Transverse colon (tissue), 4 donors: Measurements from ENCODE around the gene MPP1.

ENCODE experiments used
- POLR2A ChIP-seq: fragments of 450-650 bp; IDR thresholded peaks from one replicate; pipeline ENCODE4 v1.6.1; 2016; ENCODE audit warnings: antibody characterized with exemption, mild to moderate bottlenecking, moderate library complexity
- POLR2AphosphoS5 ChIP-seq, 3 donors: sonication (generic); formaldehyde crosslinking; IDR thresholded peaks; one replicate each; pipeline ENCODE4 v1.6.1; 2016; ENCODE audit warnings: antibody characterized with exemption in 3 of 3
- TF ChIP-seq, protein P1 (sequence below), 5 experiments: fragments of 200-600 bp in 3 of 5; fragments of 450-650 bp in 2 of 5; sonication (generic) in 3 of 5; IDR thresholded peaks; 1 replicate in 2 of 5; 2 replicates in 3 of 5; pipeline ENCODE4 v1.5.1; 2016 to 2017; ENCODE audit warnings: antibody characterized with exemption in 5 of 5, inconsistent platforms in 3 of 5, mild to moderate bottlenecking in 2 of 5, moderate library complexity in 1 of 5

DNA sequence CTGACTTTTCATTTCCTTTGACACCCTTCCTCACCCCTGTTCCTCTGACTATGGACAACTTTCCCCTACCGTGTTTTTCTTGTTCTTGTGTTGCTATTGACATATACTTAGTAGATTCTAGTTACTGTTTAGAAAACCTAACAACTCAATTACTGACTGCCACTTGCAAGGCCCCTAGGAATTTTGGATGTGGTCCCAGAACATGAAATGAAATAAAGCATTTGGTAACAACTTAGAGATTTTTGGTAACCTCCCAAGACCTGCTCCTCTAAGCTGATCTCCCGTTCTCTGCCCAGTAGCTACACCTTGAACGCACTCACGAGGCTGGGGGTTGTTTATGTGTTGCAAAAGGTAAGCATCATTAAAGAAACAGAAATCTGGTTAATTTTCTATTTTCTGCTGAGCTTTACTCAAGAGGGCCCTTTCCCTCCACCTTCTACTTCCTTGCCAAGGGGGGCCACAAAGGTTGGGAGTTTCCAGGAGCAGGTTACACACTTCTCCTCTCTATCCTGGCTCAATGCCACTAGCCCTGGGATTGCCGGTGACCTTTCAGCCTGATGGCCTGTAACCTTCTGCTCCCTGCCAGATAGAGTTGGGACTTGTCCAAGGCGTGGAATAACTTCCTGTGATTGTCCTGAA, 74.9 kb downstream of the MPP1 start:
- TF ChIP-seq, protein P1, sequence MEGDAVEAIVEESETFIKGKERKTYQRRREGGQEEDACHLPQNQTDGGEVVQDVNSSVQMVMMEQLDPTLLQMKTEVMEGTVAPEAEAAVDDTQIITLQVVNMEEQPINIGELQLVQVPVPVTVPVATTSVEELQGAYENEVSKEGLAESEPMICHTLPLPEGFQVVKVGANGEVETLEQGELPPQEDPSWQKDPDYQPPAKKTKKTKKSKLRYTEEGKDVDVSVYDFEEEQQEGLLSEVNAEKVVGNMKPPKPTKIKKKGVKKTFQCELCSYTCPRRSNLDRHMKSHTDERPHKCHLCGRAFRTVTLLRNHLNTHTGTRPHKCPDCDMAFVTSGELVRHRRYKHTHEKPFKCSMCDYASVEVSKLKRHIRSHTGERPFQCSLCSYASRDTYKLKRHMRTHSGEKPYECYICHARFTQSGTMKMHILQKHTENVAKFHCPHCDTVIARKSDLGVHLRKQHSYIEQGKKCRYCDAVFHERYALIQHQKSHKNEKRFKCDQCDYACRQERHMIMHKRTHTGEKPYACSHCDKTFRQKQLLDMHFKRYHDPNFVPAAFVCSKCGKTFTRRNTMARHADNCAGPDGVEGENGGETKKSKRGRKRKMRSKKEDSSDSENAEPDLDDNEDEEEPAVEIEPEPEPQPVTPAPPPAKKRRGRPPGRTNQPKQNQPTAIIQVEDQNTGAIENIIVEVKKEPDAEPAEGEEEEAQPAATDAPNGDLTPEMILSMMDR (IDR thresholded peaks at IDR 0.05): no peak
- TF ChIP-seq POLR2AphosphoS5 (IDR thresholded peaks at IDR 0.05) (no peak), POLR2A (no peak)
